PC-3 (cell line): ENCODE data around the gene BRINP1. TPM values are rescaled to one million over a fixed set of nuclear protein-coding genes. Genes with fewer than 3 reads are reported as not detected.

Experiments used
- ATAC-seq: fragments of 200-7000 bp; cut with Tn5 transposase; 2 replicates; pipeline ENCODE4 v1.9.1; 2020; ENCODE audit warnings: mild to moderate bottlenecking, moderate library complexity
- BruUV-seq: library from RNA; stranded (reverse); fragments of 400-500 nt; replicated peaks from 2 replicates; lab custom pipeline; 2021; lab: Mats Ljungman, UMichigan
- CTCF ChIA-PET: fragments of 300-600 bp; sonication (Branson Sonifier 250); formaldehyde crosslinking; loops from one replicate; lab custom pipeline; 2022; ENCODE audit warnings: antibody characterized with exemption; lab: Charles Lee
- POLR2A ChIA-PET: fragments of 300-600 bp; sonication (Branson Sonifier 250); formaldehyde crosslinking; loops from one replicate; lab custom pipeline; 2022; ENCODE audit warnings: antibody characterized with exemption; ENCODE audit not compliant: unreplicated experiment; lab: Charles Lee
- DNase-seq: peaks from one replicate; pipeline ENCODE4 v3.0.0-alpha.2; 2015
- H2AFZ ChIP-seq: fragments of 300-600 bp; sonication (generic); 2 replicates; pipeline ENCODE4 v1.6.0; 2016; ENCODE audit warnings: antibody characterized with exemption, low read length
- H3F3A ChIP-seq: fragments of 300-600 bp; sonication (generic); one replicate; pipeline ENCODE4 v1.6.0; 2017; ENCODE audit warnings: antibody characterized with exemption, low read length, control low read depth, mild to moderate bottlenecking; ENCODE audit not compliant: unreplicated experiment
- H3K27ac ChIP-seq: fragments of 300-600 bp; sonication (generic); 2 replicates; pipeline ENCODE4 v1.5.1; 2016; ENCODE audit warnings: mild to moderate bottlenecking, low read length
- H3K27me3 ChIP-seq: fragments of 300-600 bp; sonication (generic); 2 replicates; pipeline ENCODE4 v1.6.1; 2016; ENCODE audit warnings: low read length, mixed read lengths
- H3K36me3 ChIP-seq: fragments of 300-600 bp; sonication (generic); 2 replicates; pipeline ENCODE4 v1.6.1; 2016; ENCODE audit warnings: low read depth, mixed run types, low read length, mixed read lengths
- H3K4me1 ChIP-seq: fragments of 300-600 bp; sonication (generic); 2 replicates; pipeline ENCODE4 v1.5.1; 2016; ENCODE audit warnings: low read length; ENCODE audit not compliant: insufficient read depth
- H3K4me2 ChIP-seq: fragments of 300-600 bp; sonication (generic); 2 replicates; pipeline ENCODE4 v1.6.0; 2016; ENCODE audit warnings: low read length
- H3K4me3 ChIP-seq: fragments of 300-600 bp; sonication (generic); 2 replicates; pipeline ENCODE4 v1.5.1; 2016; ENCODE audit warnings: mild to moderate bottlenecking, low read length, mixed read lengths
- H3K79me2 ChIP-seq: fragments of 300-600 bp; sonication (generic); 2 replicates; pipeline ENCODE4 v1.6.1; 2017; ENCODE audit warnings: low read length, mixed read lengths
- H3K9ac ChIP-seq: fragments of 300-600 bp; sonication (generic); 2 replicates; pipeline ENCODE4 v1.6.0; 2016; ENCODE audit warnings: mild to moderate bottlenecking, low read length
- H3K9me2 ChIP-seq: fragments of 300-600 bp; sonication (generic); replicated peaks from 2 replicates; pipeline ENCODE4 v1.6.1; 2016; ENCODE audit warnings: mixed run types, low read length, mixed read lengths
- H3K9me3 ChIP-seq: fragments of 300-600 bp; sonication (generic); 2 replicates; pipeline ENCODE4 v1.6.1; 2016; ENCODE audit warnings: low read length, mixed read lengths
- H4K20me1 ChIP-seq: fragments of 300-600 bp; sonication (generic); 2 replicates; pipeline ENCODE4 v1.6.1; 2016; ENCODE audit warnings: low read length, mixed read lengths
- CTCF ChIP-seq: fragments of 300-600 bp; sonication (generic); conservative IDR thresholded peaks from 2 replicates; pipeline ENCODE4 v1.5.1; 2017; ENCODE audit warnings: antibody characterized with exemption, low read depth, mild to moderate bottlenecking, low read length
- EZH2 ChIP-seq: fragments of 300-600 bp; sonication (generic); IDR thresholded peaks from one replicate; pipeline ENCODE4 v1.6.1; 2017; ENCODE audit warnings: antibody characterized with exemption, mild to moderate bottlenecking, low read length; ENCODE audit not compliant: unreplicated experiment
- EZH2phosphoT487 ChIP-seq: fragments of 300-600 bp; sonication (generic); IDR thresholded peaks from 2 replicates; pipeline ENCODE4 v1.6.1; 2018; ENCODE audit warnings: mild to moderate bottlenecking, antibody characterized with exemption, low read length, borderline replicate concordance
- intact Hi-C: fragments of 100-400 bp; cut with micrococcal nuclease; formaldehyde crosslinking; loops from 2 replicates; pipeline ENCODE4 v1.9.0; 2023
- total RNA-seq: library from RNA; depleted of rRNA; stranded (reverse); fragments of >200 nt; gene quantifications from 2 replicates; pipeline ENCODE4 v1.2.3, GENCODE V29; 2014

The BRINP1 gene
- total RNA-seq, 1 experiment from 2014 or later: not detected

DNA sequence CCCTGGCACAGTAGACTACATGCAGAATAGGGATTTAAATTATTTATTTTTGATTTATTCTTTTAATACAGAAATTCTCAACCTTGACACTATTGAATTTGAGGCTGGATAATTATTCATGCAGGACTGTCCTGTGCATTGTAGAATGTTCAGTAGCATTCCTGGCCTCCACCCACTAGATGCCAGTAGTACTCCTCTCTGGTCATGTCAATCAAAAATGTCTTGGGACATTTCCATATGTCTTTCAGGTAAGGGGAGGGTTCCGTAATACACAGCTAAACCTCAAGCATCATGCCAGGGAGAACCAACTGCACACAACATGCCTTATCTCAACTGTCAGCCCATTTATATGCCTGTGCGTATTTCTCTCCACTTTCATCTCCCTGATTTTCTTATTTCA lies 231.8 kb downstream of the BRINP1 start:
- CTCF ChIA-PET: no interaction called here
- intact Hi-C loops: no loop called here
- H3K4me3 ChIP-seq: no peak overlapping the region
- no peaks in the 10 kb centered on the region for H3K27me3 ChIP-seq
- H3K9me2 ChIP-seq: no peaks in the 10 kb centered on the region
- no peaks in the 10 kb centered on the region for H3F3A ChIP-seq
- H2AFZ ChIP-seq: no peak overlapping the region
- no peak overlapping the region for H3K27ac ChIP-seq
- H3K79me2 ChIP-seq: no peaks in the 10 kb centered on the region
- H3K9ac ChIP-seq: no peak overlapping the region
- no peaks in the 10 kb centered on the region for H4K20me1 ChIP-seq
- H3K9me3 ChIP-seq: no peaks in the 10 kb centered on the region
- POLR2A ChIA-PET: no interaction called here
- no TSS peak for BruUV-seq
- H3K4me1 ChIP-seq: no peaks in the 10 kb centered on the region
- TF ChIP-seq EZH2phosphoT487 (no peak), CTCF (no peak), EZH2 (no peak)
- ATAC-seq: no peak
- H3K36me3 ChIP-seq: no peaks in the 10 kb centered on the region
- no peak for DNase-seq
- no peak overlapping the region for H3K4me2 ChIP-seq

- no TSS peak for BruUV-seq
- CTCF ChIA-PET: no interaction called here
These were observed 243.2 kb downstream of the BRINP1 start for GRCh38 chr9:119126040-119126439.

More at GRCh38 chr9:119126040-119126439, 243.2 kb downstream of the BRINP1 start:
- POLR2A ChIA-PET: no interaction called here
- Histone ChIP-seq H3K9me2 (no peaks in the 10 kb centered on the region), H3K9me3 (0 out of 2 replicates have a peak, but pooled peaks cover 3% of the 10 kb centered on the region), H3F3A (no peaks in the 10 kb centered on the region), H4K20me1 (no peaks in the 10 kb centered on the region), H3K36me3 (no peaks in the 10 kb centered on the region), H3K4me1 (no peaks in the 10 kb centered on the region), H3K9ac (no peak overlapping the region), H3K27me3 (no peaks in the 10 kb centered on the region), H3K27ac (no peak overlapping the region), H3K4me3 (no peak overlapping the region), H2AFZ (no peak overlapping the region), H3K79me2 (no peaks in the 10 kb centered on the region), H3K4me2 (no peak overlapping the region)
- ATAC-seq (no peak), DNase-seq (no peak)
- TF ChIP-seq CTCF (no peak), EZH2phosphoT487 (no peak), EZH2 (no peak)
- intact Hi-C loops: no loop called here
